GM12878 (cell line): ENCODE measurements around the gene HSP90AA1. TPM values are rescaled to one million over a fixed set of nuclear protein-coding genes. Genes with fewer than 3 reads are reported as not detected.

Experiments used
- ATAC-seq: fragments of 200-7000 bp; cut with Tn5 transposase; 3 replicates; pipeline ENCODE4 v1.9.1; 2020; ENCODE audit warnings: mild to moderate bottlenecking, moderate library complexity
- BruUV-seq: library from RNA; stranded (reverse); fragments of 400-500 nt; replicated peaks from 2 replicates; lab custom pipeline; 2021; lab: Mats Ljungman, UMichigan
- CTCF ChIA-PET: fragments of 300-600 bp; sonication (Branson Sonifier 250); formaldehyde crosslinking; extraction: SDS; loops from one replicate; lab custom pipeline; 2021; ENCODE audit warnings: inconsistent platforms; lab: Yijun Ruan, JAX
- POLR2A ChIA-PET: fragments of 350-600 bp; formaldehyde crosslinking; extraction: SDS; loops from one replicate; lab custom pipeline; 2021; ENCODE audit warnings: inconsistent platforms; lab: Charles Lee
- RAD21 ChIA-PET: fragments of 300-600 bp; sonication (Branson Sonifier 250); formaldehyde crosslinking; loops from one replicate; lab custom pipeline; 2023; ENCODE audit warnings: antibody characterized with exemption; ENCODE audit not compliant: unreplicated experiment; lab: Charles Lee
- SMC1A ChIA-PET: fragments of 300-600 bp; sonication (Branson Sonifier 250); formaldehyde crosslinking; loops from one replicate; lab custom pipeline; 2023; ENCODE audit not compliant: unreplicated experiment, uncharacterized antibody; lab: Charles Lee
- DNase-seq: peaks from one replicate; pipeline ENCODE4 v3.0.0-alpha.2; 2011; ENCODE audit warnings: low read depth, low spot score
- FAIRE-seq: peaks from 3 replicates; lab custom pipeline; 2011; peaks lifted over from hg19 to GRCh38; lab: Jason Lieb, UNC
- H2AFZ ChIP-seq: 2 replicates; pipeline ENCODE4 v1.6.0; 2011; ENCODE audit warnings: low read depth, low read length, control low read depth; ENCODE audit not compliant: control insufficient read depth
- H3K27ac ChIP-seq: 2 replicates; pipeline ENCODE4 v1.5.1; 2011; ENCODE audit warnings: control low read depth; ENCODE audit not compliant: control insufficient read depth, insufficient read depth
- H3K27me3 ChIP-seq, 2 experiments: replicated peaks in 1 of 2; 2 replicates each; pipeline versions ENCODE4 v1.6.0 to v1.6.1; 2011; ENCODE audit warnings: low read length in 1 of 2; ENCODE audit not compliant: control insufficient read depth in 2 of 2, insufficient read depth in 2 of 2
- H3K36me3 ChIP-seq, 2 experiments: 2 replicates each; pipeline ENCODE4 v1.5.1; 2011; ENCODE audit warnings: low read length in 1 of 2; ENCODE audit not compliant: control insufficient read depth in 2 of 2, insufficient read depth in 2 of 2
- H3K4me1 ChIP-seq: 2 replicates; pipeline ENCODE4 v1.6.1; 2011; ENCODE audit warnings: mild to moderate bottlenecking, low read length, moderate library complexity, mixed read lengths; ENCODE audit not compliant: control insufficient read depth, insufficient read depth
- H3K4me2 ChIP-seq: 2 replicates; pipeline ENCODE4 v1.6.0; 2011; ENCODE audit warnings: control low read depth; ENCODE audit not compliant: control insufficient read depth, insufficient read depth
- H3K4me3 ChIP-seq: fragments of 200-600 bp; sonication (generic); 2 replicates; pipeline ENCODE4 v1.5.1; 2016
- H3K79me2 ChIP-seq: 2 replicates; pipeline ENCODE4 v1.6.0; 2011; ENCODE audit warnings: low read length; ENCODE audit not compliant: control insufficient read depth, insufficient read depth
- H3K9ac ChIP-seq: 2 replicates; pipeline ENCODE4 v1.8.0; 2011; ENCODE audit warnings: low read length, control low read depth, mixed read lengths; ENCODE audit not compliant: control insufficient read depth, insufficient read depth
- H3K9me3 ChIP-seq: replicated peaks from 3 replicates; pipeline ENCODE4 v1.5.1; 2011; ENCODE audit warnings: mild to moderate bottlenecking, low read length; ENCODE audit not compliant: control insufficient read depth, insufficient read depth
- H4K20me1 ChIP-seq: 2 replicates; pipeline ENCODE4 v1.6.0; 2011; ENCODE audit not compliant: control insufficient read depth, insufficient read depth
- BCLAF1 ChIP-seq: fragments of 450-650 bp; IDR thresholded peaks from 2 replicates; pipeline ENCODE4 v1.6.1; 2017; ENCODE audit warnings: antibody characterized with exemption, mild to moderate bottlenecking, moderate library complexity
- BRCA1 ChIP-seq: IDR thresholded peaks from 2 replicates; pipeline ENCODE4 v1.6.1; 2011; ENCODE audit warnings: low read depth, low read length, improper control_type of control experiment
- CHD2 ChIP-seq: IDR thresholded peaks from 2 replicates; pipeline ENCODE4 v1.6.1; 2011; ENCODE audit warnings: low read depth, low read length, improper control_type of control experiment, borderline replicate concordance
- GATAD2B ChIP-seq: fragments of 450-650 bp; conservative IDR thresholded peaks from 2 replicates; pipeline ENCODE4 v1.6.1; 2017; ENCODE audit warnings: low read depth, mild to moderate bottlenecking, moderate library complexity
- HSF1 ChIP-seq: fragments of 150-350 bp; IDR thresholded peaks from 2 replicates; pipeline ENCODE4 v1.6.1; 2014; ENCODE audit warnings: mild to moderate bottlenecking, low read depth, low read length
- RFX5 ChIP-seq: IDR thresholded peaks from 2 replicates; pipeline ENCODE4 v1.6.1; 2011; ENCODE audit warnings: low read depth, low read length, improper control_type of control experiment
- SIX5 ChIP-seq: IDR thresholded peaks from 2 replicates; pipeline ENCODE4 v1.6.1; 2011; ENCODE audit warnings: mild to moderate bottlenecking, low read depth, low read length, moderate library complexity; ENCODE audit not compliant: severe bottlenecking
- TCF7 ChIP-seq: IDR thresholded peaks from 2 replicates; pipeline ENCODE4 v1.6.1; 2014; ENCODE audit warnings: antibody characterized with exemption, borderline replicate concordance
- WGBS: methylation state at CpG from one replicate; pipeline ENCODE4 v1.1.6; 2016; ENCODE audit warnings: low lambda C conversion rate; ENCODE audit not compliant: insufficient replicate concordance, insufficient coverage; ENCODE audit errors: missing lambda C conversion rate; 5-methylcytosine and 5-hydroxymethylcytosine counted together
- in situ Hi-C: fragments of 300-500 bp; cut with MboI; formaldehyde crosslinking; loops from 9 replicates; pipeline ENCODE4 v1.14.3; 2018; ENCODE audit warnings: mixed read lengths
- intact Hi-C: fragments of 100-400 bp; cut with micrococcal nuclease; formaldehyde crosslinking; loops from one replicate; pipeline ENCODE4 v1.14.2; 2022; ENCODE audit not compliant: unreplicated experiment
- polyA plus RNA-seq, 11 experiments: library from polyadenylated mRNA; depleted of rRNA in 4 of 11; unstranded in 6 of 11; stranded (reverse) in 5 of 11; fragments of >200 nt; fragmentation: Nextera tagmentation in 4 of 11; fragmentation: Illumina TruSeq in 1 of 11; extraction: Ambion mirVana in 4 of 11; extraction: Trizol in 1 of 11; gene quantifications; 1 replicate in 1 of 11; 2 replicates in 10 of 11; pipeline versions ENCODE4 v1.2.1 to v1.2.3, GENCODE V29; 2011 to 2016; ENCODE audit warnings: inconsistent platforms in 2 of 11, missing spikeins in 2 of 11, low read depth in 1 of 11
- total RNA-seq, 4 experiments: library from RNA; depleted of rRNA in 3 of 4; stranded (reverse); fragments of >200 nt in 3 of 4; fragmentation: Illumina TruSeq in 1 of 4; extraction: Trizol in 1 of 4; gene quantifications; 2 replicates each; pipeline versions ENCODE4 v1.2.1 to v1.2.3, GENCODE V29; 2013 to 2021

The HSP90AA1 gene
- total and polyA plus RNA-seq, 10 of the 15 experiments (the other 5 are each of a cell fraction or from before 2014, with no cell fraction given) = 262 to 1,315 (median 635) TPM

- Histone ChIP-seq H3K27me3 (no peaks in the 10 kb centered on the region), H3K36me3 (peaks cover 35 to 41% of the 10 kb centered on the region in 2 experiments), H3K9me3 (no peaks in the 10 kb centered on the region), H3K4me2 (no peak overlapping the region), H3K4me1 (no peaks in the 10 kb centered on the region), H3K27ac (no peak overlapping the region), H3K4me3 (no peak overlapping the region), H2AFZ (no peak overlapping the region), H4K20me1 (no peaks in the 10 kb centered on the region), H3K79me2 (no peaks in the 10 kb centered on the region), H3K9ac (no peak overlapping the region)
- ChIA-PET POLR2A (no interaction called here), SMC1A (no interaction called here), RAD21 (interaction anchor here (0.7 kb wide), 1 partner anchor 115 kb away, joined by 3 read pairs; no protein-coding TSS in a partner anchor), CTCF (interaction anchor here (1.1 kb wide), 1 partner anchor 54 kb away, joined by 3 read pairs; no protein-coding TSS in a partner anchor)
- in situ Hi-C loops = no loop called here
- ATAC-seq (no peak), DNase-seq (no peak), FAIRE-seq (no peak)
- intact Hi-C loops = no loop called here
- TF ChIP-seq GATAD2B (no peak), HSF1 (no peak), TCF7 (no peak), SIX5 (no peak)
- WGBS = 95% methylated on average over 9 of the region's 9 CpGs
- no TSS peak for BruUV-seq
These were observed 44.1 kb downstream of the HSP90AA1 start for GRCh38 chr14:102042699-102043098.

GRCh38 chr14:102040153-102040552, 46.7 kb downstream of the HSP90AA1 start:
- in situ Hi-C loops = no loop called here
- intact Hi-C loops = no loop called here
- DNase-seq (no peak), FAIRE-seq (no peak), ATAC-seq (no peak)
- ChIA-PET SMC1A (interaction anchor here (0.6 kb wide), 1 partner anchor 10 kb away, joined by 3 read pairs; no protein-coding TSS in a partner anchor), CTCF (no interaction called here), RAD21 (no interaction called here), POLR2A (no interaction called here)
- H3K9me3 ChIP-seq = no peaks in the 10 kb centered on the region
- no peaks in the 10 kb centered on the region for H3K27me3 ChIP-seq
- no peak overlapping the region for H3K4me2 ChIP-seq
- no peak overlapping the region for H2AFZ ChIP-seq
- no TSS peak for BruUV-seq
- no peaks in the 10 kb centered on the region for H4K20me1 ChIP-seq
- 97% methylated on average over 13 of the region's 13 CpGs for WGBS
- H3K27ac ChIP-seq = no peak overlapping the region
- no peaks in the 10 kb centered on the region for H3K79me2 ChIP-seq
- peaks cover 40 to 50% of the 10 kb centered on the region in 2 experiments for H3K36me3 ChIP-seq
- no peak overlapping the region for H3K4me3 ChIP-seq
- H3K4me1 ChIP-seq = no peaks in the 10 kb centered on the region
- no peak overlapping the region for H3K9ac ChIP-seq
- TF ChIP-seq RFX5 (no peak), BCLAF1 (no peak), CHD2 (no peak), BRCA1 (no peak)
